GM12878 (cell line): Measurements from ENCODE around the gene CACHD1. TPM values are rescaled to one million over a fixed set of nuclear protein-coding genes. Genes with fewer than 3 reads are reported as not detected.

Experiments
- ATAC-seq: fragments of 200-7000 bp; cut with Tn5 transposase; 3 replicates; pipeline ENCODE4 v1.9.1; 2020; ENCODE audit warnings: mild to moderate bottlenecking, moderate library complexity
- BruUV-seq: library from RNA; stranded (reverse); fragments of 400-500 nt; replicated peaks from 2 replicates; lab custom pipeline; 2021; lab: Mats Ljungman, UMichigan
- CTCF ChIA-PET: fragments of 300-600 bp; sonication (Branson Sonifier 250); formaldehyde crosslinking; extraction: SDS; loops from one replicate; lab custom pipeline; 2021; ENCODE audit warnings: inconsistent platforms; lab: Yijun Ruan, JAX
- POLR2A ChIA-PET: fragments of 350-600 bp; formaldehyde crosslinking; extraction: SDS; loops from one replicate; lab custom pipeline; 2021; ENCODE audit warnings: inconsistent platforms; lab: Charles Lee
- RAD21 ChIA-PET: fragments of 300-600 bp; sonication (Branson Sonifier 250); formaldehyde crosslinking; loops from one replicate; lab custom pipeline; 2023; ENCODE audit warnings: antibody characterized with exemption; ENCODE audit not compliant: unreplicated experiment; lab: Charles Lee
- SMC1A ChIA-PET: fragments of 300-600 bp; sonication (Branson Sonifier 250); formaldehyde crosslinking; loops from one replicate; lab custom pipeline; 2023; ENCODE audit not compliant: unreplicated experiment, uncharacterized antibody; lab: Charles Lee
- DNase-seq: peaks from one replicate; pipeline ENCODE4 v3.0.0-alpha.2; 2011; ENCODE audit warnings: low read depth, low spot score
- FAIRE-seq: peaks from 3 replicates; lab custom pipeline; 2011; peaks lifted over from hg19 to GRCh38; lab: Jason Lieb, UNC
- H2AFZ ChIP-seq: 2 replicates; pipeline ENCODE4 v1.6.0; 2011; ENCODE audit warnings: low read depth, low read length, control low read depth; ENCODE audit not compliant: control insufficient read depth
- H3K27ac ChIP-seq: 2 replicates; pipeline ENCODE4 v1.5.1; 2011; ENCODE audit warnings: control low read depth; ENCODE audit not compliant: control insufficient read depth, insufficient read depth
- H3K27me3 ChIP-seq, 2 experiments: replicated peaks in 1 of 2; 2 replicates each; pipeline versions ENCODE4 v1.6.0 to v1.6.1; 2011; ENCODE audit warnings: low read length in 1 of 2; ENCODE audit not compliant: control insufficient read depth in 2 of 2, insufficient read depth in 2 of 2
- H3K36me3 ChIP-seq, 2 experiments: 2 replicates each; pipeline ENCODE4 v1.5.1; 2011; ENCODE audit warnings: low read length in 1 of 2; ENCODE audit not compliant: control insufficient read depth in 2 of 2, insufficient read depth in 2 of 2
- H3K4me1 ChIP-seq: 2 replicates; pipeline ENCODE4 v1.6.1; 2011; ENCODE audit warnings: mild to moderate bottlenecking, low read length, moderate library complexity, mixed read lengths; ENCODE audit not compliant: control insufficient read depth, insufficient read depth
- H3K4me2 ChIP-seq: 2 replicates; pipeline ENCODE4 v1.6.0; 2011; ENCODE audit warnings: control low read depth; ENCODE audit not compliant: control insufficient read depth, insufficient read depth
- H3K4me3 ChIP-seq: fragments of 200-600 bp; sonication (generic); 2 replicates; pipeline ENCODE4 v1.5.1; 2016
- H3K79me2 ChIP-seq: 2 replicates; pipeline ENCODE4 v1.6.0; 2011; ENCODE audit warnings: low read length; ENCODE audit not compliant: control insufficient read depth, insufficient read depth
- H3K9ac ChIP-seq: 2 replicates; pipeline ENCODE4 v1.8.0; 2011; ENCODE audit warnings: low read length, control low read depth, mixed read lengths; ENCODE audit not compliant: control insufficient read depth, insufficient read depth
- H3K9me3 ChIP-seq: replicated peaks from 3 replicates; pipeline ENCODE4 v1.5.1; 2011; ENCODE audit warnings: mild to moderate bottlenecking, low read length; ENCODE audit not compliant: control insufficient read depth, insufficient read depth
- H4K20me1 ChIP-seq: 2 replicates; pipeline ENCODE4 v1.6.0; 2011; ENCODE audit not compliant: control insufficient read depth, insufficient read depth
- CUX1 ChIP-seq: IDR thresholded peaks from 2 replicates; pipeline ENCODE4 v1.6.1; 2012; ENCODE audit warnings: improper control_type of control experiment, low read depth, low read length; ENCODE audit not compliant: insufficient replicate concordance
- HDAC2 ChIP-seq: fragments of 200-600 bp; sonication (generic); IDR thresholded peaks from 2 replicates; pipeline ENCODE4 v1.6.1; 2017
- IKZF2 ChIP-seq, 2 experiments: fragments of 450-650 bp; IDR thresholded peaks; 2 replicates each; pipeline ENCODE4 v1.6.1; 2017; ENCODE audit warnings: mild to moderate bottlenecking in 2 of 2, moderate library complexity in 2 of 2
- JUNB ChIP-seq: IDR thresholded peaks from 2 replicates; pipeline ENCODE4 v1.6.1; 2016; ENCODE audit warnings: antibody characterized with exemption, mild to moderate bottlenecking
- KAT2A ChIP-seq: conservative IDR thresholded peaks from 2 replicates; pipeline ENCODE4 v1.6.1; 2011; ENCODE audit warnings: low read depth, low read length; ENCODE audit not compliant: control insufficient read depth
- LARP7 ChIP-seq: fragments of 450-650 bp; IDR thresholded peaks from 2 replicates; pipeline ENCODE4 v1.6.1; 2017; ENCODE audit warnings: mild to moderate bottlenecking
- NR2C1 ChIP-seq: fragments of 450-650 bp; IDR thresholded peaks from 2 replicates; pipeline ENCODE4 v1.6.1; 2017; ENCODE audit warnings: antibody characterized with exemption, mild to moderate bottlenecking, moderate library complexity
- ZNF384 ChIP-seq: IDR thresholded peaks from 2 replicates; pipeline ENCODE4 v1.6.1; 2012; ENCODE audit warnings: low read depth, mild to moderate bottlenecking, low read length, improper control_type of control experiment, borderline replicate concordance
- WGBS: methylation state at CpG from one replicate; pipeline ENCODE4 v1.1.6; 2016; ENCODE audit warnings: low lambda C conversion rate; ENCODE audit not compliant: insufficient replicate concordance, insufficient coverage; ENCODE audit errors: missing lambda C conversion rate; 5-methylcytosine and 5-hydroxymethylcytosine counted together
- in situ Hi-C: fragments of 300-500 bp; cut with MboI; formaldehyde crosslinking; loops from 9 replicates; pipeline ENCODE4 v1.14.3; 2018; ENCODE audit warnings: mixed read lengths
- intact Hi-C: fragments of 100-400 bp; cut with micrococcal nuclease; formaldehyde crosslinking; loops from one replicate; pipeline ENCODE4 v1.14.2; 2022; ENCODE audit not compliant: unreplicated experiment
- polyA plus RNA-seq, 11 experiments: library from polyadenylated mRNA; depleted of rRNA in 4 of 11; unstranded in 6 of 11; stranded (reverse) in 5 of 11; fragments of >200 nt; fragmentation: Nextera tagmentation in 4 of 11; fragmentation: Illumina TruSeq in 1 of 11; extraction: Ambion mirVana in 4 of 11; extraction: Trizol in 1 of 11; gene quantifications; 1 replicate in 1 of 11; 2 replicates in 10 of 11; pipeline versions ENCODE4 v1.2.1 to v1.2.3, GENCODE V29; 2011 to 2016; ENCODE audit warnings: inconsistent platforms in 2 of 11, missing spikeins in 2 of 11, low read depth in 1 of 11
- total RNA-seq, 4 experiments: library from RNA; depleted of rRNA in 3 of 4; stranded (reverse); fragments of >200 nt in 3 of 4; fragmentation: Illumina TruSeq in 1 of 4; extraction: Trizol in 1 of 4; gene quantifications; 2 replicates each; pipeline versions ENCODE4 v1.2.1 to v1.2.3, GENCODE V29; 2013 to 2021
- TF ChIP-seq, protein P1 (sequence below): fragments of 450-650 bp; formaldehyde crosslinking; IDR thresholded peaks from 2 replicates; pipeline ENCODE4 v1.4.0; 2022; ENCODE audit warnings: mild to moderate bottlenecking, moderate library complexity
- TF ChIP-seq, protein P2 (sequence below): fragments of 450-650 bp; IDR thresholded peaks from 2 replicates; pipeline ENCODE4 v1.6.1; 2017; ENCODE audit warnings: mild to moderate bottlenecking, low read depth, inconsistent platforms; ENCODE audit not compliant: poor library complexity, severe bottlenecking

CACHD1 gene
- total and polyA plus RNA-seq, 10 of the 15 experiments (the other 5 are each of a cell fraction or from before 2014, with no cell fraction given) = 0.03 TPM; not detected in 9

DNA sequence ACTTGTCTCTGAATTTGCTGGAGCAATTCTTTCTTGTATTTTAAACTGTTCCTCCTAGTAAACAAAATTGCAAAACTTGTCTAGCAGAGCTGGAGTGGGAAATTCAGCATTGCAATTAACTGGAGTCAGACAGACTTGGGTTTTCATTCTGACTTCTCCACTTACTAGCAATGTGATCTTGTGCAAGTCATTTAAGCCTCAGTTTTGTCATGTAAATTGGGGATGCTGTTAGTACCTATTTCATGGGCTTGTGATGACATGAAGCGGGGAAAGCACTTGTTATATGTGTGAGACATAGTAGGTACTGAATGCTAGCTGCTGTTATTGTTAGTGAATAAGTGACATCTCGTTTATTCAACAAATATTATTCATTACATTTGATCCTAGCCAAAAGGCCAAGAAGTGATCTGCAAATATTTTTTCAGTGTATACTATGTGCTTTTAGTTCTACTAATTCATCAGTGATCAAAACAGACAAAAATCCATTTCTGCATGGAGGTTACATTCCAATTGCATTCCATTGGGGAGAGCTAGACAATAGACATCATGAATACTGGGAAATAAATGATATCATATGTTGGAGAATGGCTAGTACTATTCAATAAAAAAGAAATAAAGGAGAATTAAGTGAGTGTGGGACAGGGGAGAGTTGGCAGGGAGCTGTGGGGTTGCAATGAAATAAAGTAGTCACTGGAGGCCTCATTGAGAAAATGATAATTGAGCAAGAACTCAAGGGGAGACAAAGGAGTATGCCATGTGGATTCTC lies 47.1 kb downstream of the CACHD1 start:
- Histone ChIP-seq H3K9ac (no peak overlapping the region), H4K20me1 (no peaks in the 10 kb centered on the region), H3K79me2 (no peaks in the 10 kb centered on the region), H3K27ac (no peak overlapping the region), H2AFZ (no peak overlapping the region), H3K36me3 (no peaks in the 10 kb centered on the region), H3K4me2 (no peak overlapping the region), H3K4me3 (no peak overlapping the region), H3K9me3 (no peaks in the 10 kb centered on the region), H3K4me1 (no peaks in the 10 kb centered on the region), H3K27me3 (no peaks in the 10 kb centered on the region)
- RAD21 ChIA-PET = no interaction called here
- CTCF ChIA-PET = interaction anchor here (1.1 kb wide), 1 partner anchor 37 kb away, joined by 3 read pairs; no protein-coding TSS in a partner anchor
- TF ChIP-seq HDAC2 (no peak), CUX1 (no peak), ZNF384 (no peak), JUNB (no peak), NR2C1 (no peak), IKZF2 (IDR thresholded peaks at IDR 0.05) (no peak), KAT2A (no peak), LARP7 (no peak)
- TF ChIP-seq, protein P1, sequence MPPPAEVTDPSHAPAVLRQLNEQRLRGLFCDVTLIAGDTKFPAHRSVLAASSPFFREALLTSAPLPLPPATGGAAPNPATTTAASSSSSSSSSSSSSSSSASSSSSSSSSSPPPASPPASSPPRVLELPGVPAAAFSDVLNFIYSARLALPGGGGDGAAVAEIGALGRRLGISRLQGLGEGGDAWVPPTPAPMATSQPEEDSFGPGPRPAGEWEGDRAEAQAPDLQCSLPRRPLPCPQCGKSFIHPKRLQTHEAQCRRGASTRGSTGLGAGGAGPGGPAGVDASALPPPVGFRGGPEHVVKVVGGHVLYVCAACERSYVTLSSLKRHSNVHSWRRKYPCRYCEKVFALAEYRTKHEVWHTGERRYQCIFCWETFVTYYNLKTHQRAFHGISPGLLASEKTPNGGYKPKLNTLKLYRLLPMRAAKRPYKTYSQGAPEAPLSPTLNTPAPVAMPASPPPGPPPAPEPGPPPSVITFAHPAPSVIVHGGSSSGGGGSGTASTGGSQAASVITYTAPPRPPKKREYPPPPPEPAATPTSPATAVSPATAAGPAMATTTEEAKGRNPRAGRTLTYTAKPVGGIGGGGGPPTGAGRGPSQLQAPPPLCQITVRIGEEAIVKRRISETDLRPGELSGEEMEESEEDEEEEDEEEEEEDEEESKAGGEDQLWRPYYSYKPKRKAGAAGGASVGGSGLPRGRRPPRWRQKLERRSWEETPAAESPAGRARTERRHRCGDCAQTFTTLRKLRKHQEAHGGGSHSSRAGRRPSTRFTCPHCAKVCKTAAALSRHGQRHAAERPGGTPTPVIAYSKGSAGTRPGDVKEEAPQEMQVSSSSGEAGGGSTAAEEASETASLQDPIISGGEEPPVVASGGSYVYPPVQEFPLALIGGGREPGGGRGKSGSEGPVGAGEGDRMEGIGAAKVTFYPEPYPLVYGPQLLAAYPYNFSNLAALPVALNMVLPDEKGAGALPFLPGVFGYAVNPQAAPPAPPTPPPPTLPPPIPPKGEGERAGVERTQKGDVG (CRISPR knock-in tag) = no peak
- TF ChIP-seq, protein P2, sequence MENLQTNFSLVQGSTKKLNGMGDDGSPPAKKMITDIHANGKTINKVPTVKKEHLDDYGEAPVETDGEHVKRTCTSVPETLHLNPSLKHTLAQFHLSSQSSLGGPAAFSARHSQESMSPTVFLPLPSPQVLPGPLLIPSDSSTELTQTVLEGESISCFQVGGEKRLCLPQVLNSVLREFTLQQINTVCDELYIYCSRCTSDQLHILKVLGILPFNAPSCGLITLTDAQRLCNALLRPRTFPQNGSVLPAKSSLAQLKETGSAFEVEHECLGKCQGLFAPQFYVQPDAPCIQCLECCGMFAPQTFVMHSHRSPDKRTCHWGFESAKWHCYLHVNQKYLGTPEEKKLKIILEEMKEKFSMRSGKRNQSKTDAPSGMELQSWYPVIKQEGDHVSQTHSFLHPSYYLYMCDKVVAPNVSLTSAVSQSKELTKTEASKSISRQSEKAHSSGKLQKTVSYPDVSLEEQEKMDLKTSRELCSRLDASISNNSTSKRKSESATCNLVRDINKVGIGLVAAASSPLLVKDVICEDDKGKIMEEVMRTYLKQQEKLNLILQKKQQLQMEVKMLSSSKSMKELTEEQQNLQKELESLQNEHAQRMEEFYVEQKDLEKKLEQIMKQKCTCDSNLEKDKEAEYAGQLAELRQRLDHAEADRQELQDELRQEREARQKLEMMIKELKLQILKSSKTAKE = no peak
- WGBS = 0% methylated on average over 2 of the region's 2 CpGs
- BruUV-seq = no TSS peak
- FAIRE-seq (no peak), DNase-seq (no peak), ATAC-seq (no peak)
- POLR2A ChIA-PET = no interaction called here
- intact Hi-C loops (no loop called here), in situ Hi-C loops (no loop called here)
- SMC1A ChIA-PET = no interaction called here
